Measurements from ENCODE around the gene COL6A5. TPM values are rescaled to one million over a fixed set of nuclear protein-coding genes. Genes with fewer than 3 reads are reported as not detected.
A peak's percentile ranks its signal among the peaks of the same experiment; 100 is the strongest.

COL6A5 gene
- total and polyA plus RNA-seq, 12 donors: not detected

DNA sequence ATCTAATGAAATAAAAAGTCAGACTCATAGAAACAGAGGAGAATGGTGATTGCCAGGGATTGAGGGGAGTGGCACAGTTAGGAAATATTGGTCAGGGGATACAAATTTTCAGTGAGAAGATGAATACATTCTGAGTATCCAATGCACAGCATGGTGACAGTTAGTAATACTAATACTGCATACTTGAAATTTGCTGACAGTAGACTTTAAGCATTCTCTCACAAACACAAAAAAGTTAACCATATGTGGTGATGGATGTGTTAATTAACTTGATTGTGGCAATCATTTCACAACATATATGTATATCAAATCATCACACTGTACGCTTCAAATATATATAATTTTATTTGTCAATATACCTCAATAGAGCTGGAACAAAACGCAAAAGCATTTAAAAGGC lies 162.3 kb downstream of the COL6A5 start:
- Histone ChIP-seq H3K27me3 (peaks cover 0 to 17% (median 3%) of the 10 kb centered on the region in 7 donors), H3K36me3 (no peaks in the 10 kb centered on the region), H3K4me1 (peaks cover 0 to 12% (median 0%) of the 10 kb centered on the region in 9 donors), H3K4me3 (no peak overlapping the region), H3K9me3 (no peaks in the 10 kb centered on the region), H3K27ac (no peak overlapping the region)
- 87 to 91% methylated on average over 2 of the region's 2 CpGs for WGBS, 2 donors
- ATAC-seq (no peak), DNase-seq (no peak)
- intact Hi-C loops (cut with DNase I): no loop called here
- TF ChIP-seq, protein P1, sequence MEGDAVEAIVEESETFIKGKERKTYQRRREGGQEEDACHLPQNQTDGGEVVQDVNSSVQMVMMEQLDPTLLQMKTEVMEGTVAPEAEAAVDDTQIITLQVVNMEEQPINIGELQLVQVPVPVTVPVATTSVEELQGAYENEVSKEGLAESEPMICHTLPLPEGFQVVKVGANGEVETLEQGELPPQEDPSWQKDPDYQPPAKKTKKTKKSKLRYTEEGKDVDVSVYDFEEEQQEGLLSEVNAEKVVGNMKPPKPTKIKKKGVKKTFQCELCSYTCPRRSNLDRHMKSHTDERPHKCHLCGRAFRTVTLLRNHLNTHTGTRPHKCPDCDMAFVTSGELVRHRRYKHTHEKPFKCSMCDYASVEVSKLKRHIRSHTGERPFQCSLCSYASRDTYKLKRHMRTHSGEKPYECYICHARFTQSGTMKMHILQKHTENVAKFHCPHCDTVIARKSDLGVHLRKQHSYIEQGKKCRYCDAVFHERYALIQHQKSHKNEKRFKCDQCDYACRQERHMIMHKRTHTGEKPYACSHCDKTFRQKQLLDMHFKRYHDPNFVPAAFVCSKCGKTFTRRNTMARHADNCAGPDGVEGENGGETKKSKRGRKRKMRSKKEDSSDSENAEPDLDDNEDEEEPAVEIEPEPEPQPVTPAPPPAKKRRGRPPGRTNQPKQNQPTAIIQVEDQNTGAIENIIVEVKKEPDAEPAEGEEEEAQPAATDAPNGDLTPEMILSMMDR (IDR thresholded peaks at IDR 0.05): no peak

DNA sequence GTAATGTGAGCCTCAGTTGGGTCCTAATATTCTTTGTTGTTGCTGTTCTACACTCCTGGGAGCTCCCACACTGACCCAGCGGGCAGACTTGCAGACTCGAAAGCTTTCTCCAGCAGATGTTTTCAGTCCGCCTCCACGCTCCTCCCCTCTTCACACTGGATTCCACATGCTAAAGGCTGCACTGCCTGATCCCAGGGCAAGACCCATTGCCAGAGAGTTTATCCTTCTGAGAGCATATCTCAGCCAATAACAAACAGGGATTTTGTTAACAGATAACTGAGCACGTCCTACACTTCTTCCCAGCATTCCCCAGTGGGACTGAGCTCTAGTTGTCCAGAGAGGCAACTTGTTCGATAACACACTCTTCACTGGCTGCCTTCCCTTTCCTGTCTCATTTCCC lies 163.5 kb downstream of the COL6A5 start:
- Histone ChIP-seq H3K27ac (no peak overlapping the region), H3K4me1 (peaks cover 0 to 12% (median 0%) of the 10 kb centered on the region in 9 donors), H3K36me3 (no peaks in the 10 kb centered on the region), H3K27me3 (peaks cover 0 to 18% (median 3%) of the 10 kb centered on the region in 7 donors), H3K9me3 (no peaks in the 10 kb centered on the region), H3K4me3 (no peak overlapping the region)
- intact Hi-C loops (cut with DNase I): no loop called here
- ATAC-seq: peak; percentile 67 to 93 (median 86)
- DNase-seq: peak; percentile 51 to 58
- 32% methylated on average over 6 of the region's 6 CpGs for WGBS, 2 donors
- TF ChIP-seq, protein P1 (IDR thresholded peaks at IDR 0.05): no peak

DNA sequence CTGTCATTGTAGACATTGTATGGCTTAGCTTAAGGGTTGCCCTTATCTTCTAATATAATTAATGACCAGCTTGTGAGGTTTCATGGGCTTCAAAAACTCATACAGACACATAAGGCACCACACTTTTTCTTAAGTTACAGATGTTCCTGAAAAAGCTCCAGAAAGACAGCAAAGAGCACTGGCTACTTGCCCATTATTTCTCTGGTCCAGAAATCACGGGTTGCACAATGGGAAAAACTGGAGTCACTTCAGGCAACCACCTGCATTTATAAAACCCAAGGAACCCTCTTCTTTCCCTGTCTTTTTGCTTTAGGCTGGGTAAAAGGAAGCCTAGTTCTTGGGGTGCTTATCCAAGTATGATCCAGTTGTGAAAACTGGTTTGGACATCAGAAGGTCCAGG lies 169.2 kb downstream of the COL6A5 start:
- Histone ChIP-seq H3K27ac (peak overlapping the region in 1 of 10 donors; percentile 45), H3K9me3 (peaks cover 0 to 2% (median 0%) of the 10 kb centered on the region in 11 donors), H3K4me3 (no peak overlapping the region), H3K4me1 (peaks cover 0 to 6% (median 0%) of the 10 kb centered on the region in 9 donors), H3K27me3 (peaks cover 0 to 60% (median 43%) of the 10 kb centered on the region in 7 donors), H3K36me3 (no peaks in the 10 kb centered on the region)
- DNase-seq (no peak), ATAC-seq (peak in 2 of 8 donors; percentile 21)
- TF ChIP-seq, protein P1 (IDR thresholded peaks at IDR 0.05): no peak
- intact Hi-C loops (cut with DNase I): no loop called here
- WGBS, 2 donors: 43 to 44% methylated on average over 1 of the region's 1 CpG

DNA sequence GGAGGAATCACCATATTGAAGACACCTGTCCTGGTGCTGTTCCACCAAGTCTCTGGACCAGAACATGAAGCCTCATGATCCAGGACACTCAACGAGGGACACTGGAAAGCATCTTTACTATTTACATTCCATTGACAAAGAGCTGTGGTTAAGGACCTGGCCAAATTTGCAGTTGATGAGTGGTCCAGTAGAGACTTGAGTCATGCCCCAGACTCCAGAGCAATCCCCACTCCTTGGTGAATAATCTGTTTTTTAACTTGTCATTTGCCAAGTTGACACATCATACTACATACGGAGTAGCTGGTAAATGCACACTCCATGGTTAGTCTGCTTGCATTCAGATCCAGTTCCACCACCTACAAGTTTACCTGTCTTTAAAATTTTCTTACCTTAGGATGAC lies 170.3 kb downstream of the COL6A5 start:
- Histone ChIP-seq H3K9me3 (peaks cover 0 to 4% (median 0%) of the 10 kb centered on the region in 11 donors), H3K27me3 (peaks cover 0 to 65% (median 43%) of the 10 kb centered on the region in 7 donors), H3K36me3 (no peaks in the 10 kb centered on the region), H3K4me1 (peaks cover 0 to 6% (median 0%) of the 10 kb centered on the region in 9 donors), H3K4me3 (no peak overlapping the region), H3K27ac (no peak overlapping the region)
- WGBS, 2 donors: 71 to 72% methylated on average over 2 of the region's 2 CpGs
- no peak for DNase-seq
- ATAC-seq: peak in 1 of 8 donors; percentile 41
- TF ChIP-seq, protein P1 (IDR thresholded peaks at IDR 0.05): no peak
- intact Hi-C loops (cut with DNase I): no loop called here
